HFF-Myc (cell line): ENCODE results near the gene SEMA6A.

Experiments
- DNase-seq: peaks from one replicate; pipeline ENCODE4 v3.0.0-alpha.2; 2011; ENCODE audit warnings: low read depth; ENCODE audit errors: extremely low read depth
- H3K4me3 ChIP-seq: replicated peaks from 2 replicates; pipeline ENCODE4 v1.5.1; 2011; ENCODE audit warnings: low read depth, mild to moderate bottlenecking, control low read depth, low read length
- CTCF ChIP-seq: IDR thresholded peaks from 2 replicates; pipeline ENCODE4 v1.5.1; 2012; ENCODE audit warnings: mild to moderate bottlenecking, low read depth, low read length, control low read depth; ENCODE audit errors: missing control alignments

Gene SEMA6A

GRCh38 chr5:116464144-116464708 lies 110.4 kb downstream of the SEMA6A start:
- no peak overlapping the region for H3K4me3 ChIP-seq
- no peak for DNase-seq
- no peak for TF ChIP-seq CTCF

DNA sequence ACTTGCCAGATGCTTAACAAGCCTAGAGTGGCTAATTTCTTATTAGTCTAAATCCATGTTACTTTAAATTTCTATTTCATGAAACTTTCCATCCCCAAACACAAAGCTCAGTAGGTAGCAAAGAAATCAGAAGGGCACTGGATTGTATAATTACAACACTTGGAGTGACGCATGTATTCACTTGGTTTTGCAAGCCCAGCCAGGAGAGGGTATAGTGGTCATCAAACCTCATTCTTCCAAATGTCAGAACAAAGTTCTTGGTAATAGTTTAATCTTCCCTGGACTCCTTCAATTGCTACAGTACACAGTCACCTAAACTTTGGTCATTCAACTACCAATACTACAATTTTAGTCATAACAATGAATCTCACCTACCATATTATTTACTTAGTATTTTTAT lies 112.1 kb downstream of the SEMA6A start:
- no peak for DNase-seq
- TF ChIP-seq CTCF = no peak
- no peak overlapping the region for H3K4me3 ChIP-seq

DNA sequence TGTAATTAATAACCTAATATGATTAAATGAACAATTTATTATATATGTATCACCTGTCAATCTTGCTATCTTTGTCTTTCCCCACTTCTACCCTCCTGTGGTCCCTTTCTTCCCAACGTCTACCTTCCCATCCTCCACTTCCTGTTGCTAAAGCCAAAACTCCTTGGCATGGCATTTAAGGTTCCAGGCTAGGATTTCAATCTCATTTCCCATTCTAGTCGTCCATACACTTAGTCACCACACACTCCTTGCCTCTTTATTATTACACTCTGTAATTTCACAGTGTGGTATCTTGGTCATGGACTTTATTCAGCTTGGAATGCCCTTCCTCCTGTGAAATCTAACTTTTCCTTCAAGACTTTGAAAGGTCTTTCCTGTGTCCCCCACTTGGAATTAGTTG lies 115.3 kb downstream of the SEMA6A start:
- H3K4me3 ChIP-seq = no peak overlapping the region
- TF ChIP-seq CTCF = no peak
- DNase-seq = no peak

DNA sequence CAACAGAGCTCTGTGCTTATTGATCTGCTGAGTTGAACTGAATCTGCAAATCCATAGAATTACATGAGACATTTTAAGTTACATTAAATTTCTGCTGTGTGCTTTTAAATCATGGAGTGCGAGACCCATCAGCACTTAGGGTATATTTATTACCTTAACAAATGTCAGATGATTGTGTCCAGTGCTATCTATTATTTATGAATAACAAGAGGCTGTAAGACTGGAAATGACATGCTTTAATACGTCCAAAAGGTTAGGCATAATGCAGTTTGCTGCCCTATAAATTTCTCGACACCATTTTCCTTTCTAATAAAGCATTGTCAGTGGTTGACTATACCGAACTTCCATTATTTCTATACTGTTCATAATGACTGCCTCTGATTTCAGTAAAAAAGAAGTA lies 117.6 kb downstream of the SEMA6A start:
- no peak for DNase-seq
- no peak for TF ChIP-seq CTCF
- H3K4me3 ChIP-seq = no peak overlapping the region

GRCh38 chr5:116456036-116456435 lies 118.6 kb downstream of the SEMA6A start:
- TF ChIP-seq CTCF = no peak
- H3K4me3 ChIP-seq = no peak overlapping the region
- DNase-seq = no peak

- TF ChIP-seq CTCF = no peak
- H3K4me3 ChIP-seq = no peak overlapping the region
- DNase-seq = no peak
Observed at GRCh38 chr5:116455061-116455460, 119.6 kb downstream of the SEMA6A start.

DNA sequence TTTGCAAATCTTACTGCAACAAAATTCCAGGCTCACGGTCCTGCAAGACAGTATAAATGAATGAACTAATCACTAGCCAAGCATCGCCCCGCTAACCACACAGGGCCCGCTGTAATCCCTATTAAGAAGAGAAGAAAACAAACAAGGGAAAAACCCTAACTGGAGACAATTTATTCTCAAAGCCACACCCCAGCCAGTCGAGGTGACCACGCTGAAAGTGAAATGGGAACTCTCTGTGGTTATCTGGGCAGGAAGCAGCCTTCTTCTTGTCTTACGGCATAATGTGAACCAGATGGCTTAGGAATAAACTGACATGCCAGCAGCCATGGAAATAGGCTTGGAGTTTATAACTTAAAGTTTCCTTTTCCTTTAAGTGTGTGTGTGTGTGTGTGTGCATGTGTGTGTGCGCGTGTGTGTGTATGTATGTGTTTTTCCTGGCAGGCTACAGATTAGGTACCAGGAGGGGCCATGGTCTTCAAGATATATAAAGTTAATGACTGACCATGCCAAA lies 120.2 kb downstream of the SEMA6A start:
- no peak for TF ChIP-seq CTCF
- DNase-seq = peak; percentile 96
- no peak overlapping the region for H3K4me3 ChIP-seq
